ENCODE measurements around the gene ANK2. TPM values are rescaled to one million over a fixed set of nuclear protein-coding genes. Genes with fewer than 3 reads are reported as not detected.

Gene ANK2
- polyA plus RNA-seq, 1 donor (not counting 4 experiments of a cell fraction or from before 2014, with no cell fraction given): 0.22 TPM

- FAIRE-seq (no peak), DNase-seq (ENCODE audit: low read depth, low spot score) (no peak)
- Histone ChIP-seq H3K4me3 (ENCODE audit: control insufficient read depth in 2 of 3, extremely low read depth in 1 of 3, insufficient read depth in 2 of 3, low read depth in 1 of 3, low read length in 3 of 3) (no peak overlapping the region), H2AFZ (ENCODE audit: control insufficient read depth, low read length) (no peak overlapping the region), H3K79me2 (ENCODE audit: control insufficient read depth, insufficient read depth, low read length) (no peaks in the 10 kb centered on the region), H3K4me1 (ENCODE audit: control insufficient read depth, extremely low read depth, insufficient read depth, low read length) (peaks cover 9% of the 10 kb centered on the region), H3K9ac (ENCODE audit: control insufficient read depth, extremely low read depth, insufficient read depth, low read length) (no peak overlapping the region), H3K36me3 (ENCODE audit: control insufficient read depth in 2 of 2, extremely low read depth in 1 of 2, insufficient read depth in 2 of 2, low read length in 2 of 2) (no peaks in the 10 kb centered on the region), H3K27me3 (ENCODE audit: control insufficient read depth, extremely low read depth, insufficient read depth, low read length) (no peaks in the 10 kb centered on the region), H3K27ac (ENCODE audit: control insufficient read depth, insufficient read depth, low read length) (no peak overlapping the region), H3K4me2 (ENCODE audit: control insufficient read depth, extremely low read depth, insufficient read depth, low read depth, low read length) (no peak overlapping the region), H4K20me1 (ENCODE audit: control insufficient read depth, extremely low read depth, insufficient read depth, low read length) (no peaks in the 10 kb centered on the region), H3K9me1 (ENCODE audit: control insufficient read depth, extremely low read depth, insufficient read depth, low read length) (no peaks in the 10 kb centered on the region), H3K9me3 (ENCODE audit: control insufficient read depth, low read depth, low read length) (no peaks in the 10 kb centered on the region)
- dilution Hi-C loops (cut with MboI; ENCODE audit: extremely low pct_ligation_motif_present, low sequenced_read_pairs): no loop called here
- no peak for TF ChIP-seq CTCF (optimal IDR thresholded peaks at IDR 0.05 in 1 of 3, IDR thresholded peaks at IDR 0.05 in 1 of 3, conservative IDR thresholded peaks at IDR 0.05 in 1 of 3; ENCODE audit: extremely low read depth in 1 of 3, insufficient read depth in 2 of 3, low read length in 3 of 3)
- no peak for TF ChIP-seq EZH2 (IDR thresholded peaks at IDR 0.05; ENCODE audit: low read length)
Measured at GRCh38 chr4:113389160-113389559, 339.7 kb downstream of the ANK2 start.

GRCh38 chr4:113390850-113391249 lies 341.4 kb downstream of the ANK2 start:
- dilution Hi-C loops (cut with MboI; ENCODE audit: extremely low pct_ligation_motif_present, low sequenced_read_pairs): no loop called here

More at GRCh38 chr4:113390850-113391249, 341.4 kb downstream of the ANK2 start:
- no peaks in the 10 kb centered on the region for H3K9me3 ChIP-seq (ENCODE audit: control insufficient read depth, low read depth, low read length)
- H3K36me3 ChIP-seq (ENCODE audit: control insufficient read depth in 2 of 2, extremely low read depth in 1 of 2, insufficient read depth in 2 of 2, low read length in 2 of 2): no peaks in the 10 kb centered on the region
- no peak overlapping the region for H2AFZ ChIP-seq (ENCODE audit: control insufficient read depth, low read length)
- no peak overlapping the region for H3K4me3 ChIP-seq (ENCODE audit: control insufficient read depth in 2 of 3, extremely low read depth in 1 of 3, insufficient read depth in 2 of 3, low read depth in 1 of 3, low read length in 3 of 3)
- DNase-seq (ENCODE audit: low read depth, low spot score) (no peak), FAIRE-seq (no peak)
- no peaks in the 10 kb centered on the region for H3K27me3 ChIP-seq (ENCODE audit: control insufficient read depth, extremely low read depth, insufficient read depth, low read length)
- no peaks in the 10 kb centered on the region for H4K20me1 ChIP-seq (ENCODE audit: control insufficient read depth, extremely low read depth, insufficient read depth, low read length)
- no peak for TF ChIP-seq CTCF (optimal IDR thresholded peaks at IDR 0.05 in 1 of 3, IDR thresholded peaks at IDR 0.05 in 1 of 3, conservative IDR thresholded peaks at IDR 0.05 in 1 of 3; ENCODE audit: extremely low read depth in 1 of 3, insufficient read depth in 2 of 3, low read length in 3 of 3)
- no peaks in the 10 kb centered on the region for H3K79me2 ChIP-seq (ENCODE audit: control insufficient read depth, insufficient read depth, low read length)
- H3K9ac ChIP-seq (ENCODE audit: control insufficient read depth, extremely low read depth, insufficient read depth, low read length): no peak overlapping the region
- no peaks in the 10 kb centered on the region for H3K4me1 ChIP-seq (ENCODE audit: control insufficient read depth, extremely low read depth, insufficient read depth, low read length)
- no peak overlapping the region for H3K27ac ChIP-seq (ENCODE audit: control insufficient read depth, insufficient read depth, low read length)
- H3K4me2 ChIP-seq (ENCODE audit: control insufficient read depth, extremely low read depth, insufficient read depth, low read depth, low read length): no peak overlapping the region
- no peaks in the 10 kb centered on the region for H3K9me1 ChIP-seq (ENCODE audit: control insufficient read depth, extremely low read depth, insufficient read depth, low read length)
